PC-3 (cell line): ENCODE measurements around the gene IQSEC1. TPM values are rescaled to one million over a fixed set of nuclear protein-coding genes. Genes with fewer than 3 reads are reported as not detected.

Source experiments
- ATAC-seq: fragments of 200-7000 bp; cut with Tn5 transposase; 2 replicates; pipeline ENCODE4 v1.9.1; 2020; ENCODE audit warnings: mild to moderate bottlenecking, moderate library complexity
- BruUV-seq: library from RNA; stranded (reverse); fragments of 400-500 nt; replicated peaks from 2 replicates; lab custom pipeline; 2021; lab: Mats Ljungman, UMichigan
- CTCF ChIA-PET: fragments of 300-600 bp; sonication (Branson Sonifier 250); formaldehyde crosslinking; loops from one replicate; lab custom pipeline; 2022; ENCODE audit warnings: antibody characterized with exemption; lab: Charles Lee
- POLR2A ChIA-PET: fragments of 300-600 bp; sonication (Branson Sonifier 250); formaldehyde crosslinking; loops from one replicate; lab custom pipeline; 2022; ENCODE audit warnings: antibody characterized with exemption; ENCODE audit not compliant: unreplicated experiment; lab: Charles Lee
- DNase-seq: peaks from one replicate; pipeline ENCODE4 v3.0.0-alpha.2; 2015
- H2AFZ ChIP-seq: fragments of 300-600 bp; sonication (generic); 2 replicates; pipeline ENCODE4 v1.6.0; 2016; ENCODE audit warnings: antibody characterized with exemption, low read length
- H3F3A ChIP-seq: fragments of 300-600 bp; sonication (generic); one replicate; pipeline ENCODE4 v1.6.0; 2017; ENCODE audit warnings: antibody characterized with exemption, low read length, control low read depth, mild to moderate bottlenecking; ENCODE audit not compliant: unreplicated experiment
- H3K27ac ChIP-seq: fragments of 300-600 bp; sonication (generic); 2 replicates; pipeline ENCODE4 v1.5.1; 2016; ENCODE audit warnings: mild to moderate bottlenecking, low read length
- H3K27me3 ChIP-seq: fragments of 300-600 bp; sonication (generic); 2 replicates; pipeline ENCODE4 v1.6.1; 2016; ENCODE audit warnings: low read length, mixed read lengths
- H3K36me3 ChIP-seq: fragments of 300-600 bp; sonication (generic); 2 replicates; pipeline ENCODE4 v1.6.1; 2016; ENCODE audit warnings: low read depth, mixed run types, low read length, mixed read lengths
- H3K4me1 ChIP-seq: fragments of 300-600 bp; sonication (generic); 2 replicates; pipeline ENCODE4 v1.5.1; 2016; ENCODE audit warnings: low read length; ENCODE audit not compliant: insufficient read depth
- H3K4me2 ChIP-seq: fragments of 300-600 bp; sonication (generic); 2 replicates; pipeline ENCODE4 v1.6.0; 2016; ENCODE audit warnings: low read length
- H3K4me3 ChIP-seq: fragments of 300-600 bp; sonication (generic); 2 replicates; pipeline ENCODE4 v1.5.1; 2016; ENCODE audit warnings: mild to moderate bottlenecking, low read length, mixed read lengths
- H3K79me2 ChIP-seq: fragments of 300-600 bp; sonication (generic); 2 replicates; pipeline ENCODE4 v1.6.1; 2017; ENCODE audit warnings: low read length, mixed read lengths
- H3K9ac ChIP-seq: fragments of 300-600 bp; sonication (generic); 2 replicates; pipeline ENCODE4 v1.6.0; 2016; ENCODE audit warnings: mild to moderate bottlenecking, low read length
- H3K9me2 ChIP-seq: fragments of 300-600 bp; sonication (generic); replicated peaks from 2 replicates; pipeline ENCODE4 v1.6.1; 2016; ENCODE audit warnings: mixed run types, low read length, mixed read lengths
- H3K9me3 ChIP-seq: fragments of 300-600 bp; sonication (generic); 2 replicates; pipeline ENCODE4 v1.6.1; 2016; ENCODE audit warnings: low read length, mixed read lengths
- H4K20me1 ChIP-seq: fragments of 300-600 bp; sonication (generic); 2 replicates; pipeline ENCODE4 v1.6.1; 2016; ENCODE audit warnings: low read length, mixed read lengths
- CTCF ChIP-seq: fragments of 300-600 bp; sonication (generic); conservative IDR thresholded peaks from 2 replicates; pipeline ENCODE4 v1.5.1; 2017; ENCODE audit warnings: antibody characterized with exemption, low read depth, mild to moderate bottlenecking, low read length
- EZH2 ChIP-seq: fragments of 300-600 bp; sonication (generic); IDR thresholded peaks from one replicate; pipeline ENCODE4 v1.6.1; 2017; ENCODE audit warnings: antibody characterized with exemption, mild to moderate bottlenecking, low read length; ENCODE audit not compliant: unreplicated experiment
- EZH2phosphoT487 ChIP-seq: fragments of 300-600 bp; sonication (generic); IDR thresholded peaks from 2 replicates; pipeline ENCODE4 v1.6.1; 2018; ENCODE audit warnings: mild to moderate bottlenecking, antibody characterized with exemption, low read length, borderline replicate concordance
- intact Hi-C: fragments of 100-400 bp; cut with micrococcal nuclease; formaldehyde crosslinking; loops from 2 replicates; pipeline ENCODE4 v1.9.0; 2023
- total RNA-seq: library from RNA; depleted of rRNA; stranded (reverse); fragments of >200 nt; gene quantifications from 2 replicates; pipeline ENCODE4 v1.2.3, GENCODE V29; 2014

The IQSEC1 gene
- total RNA-seq, 1 experiment from 2014 or later, result 37.9 TPM

DNA sequence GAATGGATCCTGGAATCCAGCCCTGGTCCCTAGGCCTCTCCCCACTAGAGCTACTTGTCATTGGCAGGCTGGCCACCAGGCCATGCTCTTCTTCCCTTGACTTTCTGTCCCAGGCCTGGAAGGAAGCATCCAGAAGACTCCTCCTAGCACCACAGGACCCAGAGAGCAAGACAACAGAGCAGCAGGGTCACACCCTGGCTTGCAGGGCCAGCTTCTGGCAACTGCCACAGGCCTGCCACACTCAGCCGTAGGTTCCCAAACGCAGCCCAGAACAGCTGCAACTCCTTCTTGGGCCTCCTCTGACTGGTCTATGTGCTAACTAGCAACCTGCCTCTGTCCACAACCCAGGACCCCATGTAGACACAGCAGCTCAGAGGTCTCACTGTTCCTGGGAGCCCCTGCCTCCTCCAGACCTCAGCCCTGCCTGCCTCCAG, 195.1 kb downstream of the IQSEC1 start:
- Histone ChIP-seq H2AFZ (no peak overlapping the region), H3K9me2 (no peaks in the 10 kb centered on the region), H3K4me1 (no peaks in the 10 kb centered on the region), H3K36me3 (no peaks in the 10 kb centered on the region), H3F3A (no peaks in the 10 kb centered on the region), H3K9me3 (no peaks in the 10 kb centered on the region), H3K27me3 (no peaks in the 10 kb centered on the region), H3K4me2 (no peak overlapping the region), H4K20me1 (no peaks in the 10 kb centered on the region), H3K4me3 (no peak overlapping the region), H3K9ac (no peak overlapping the region), H3K27ac (no peak overlapping the region), H3K79me2 (no peaks in the 10 kb centered on the region)
- POLR2A ChIA-PET, result no interaction called here
- DNase-seq (no peak), ATAC-seq (no peak; the same call in 1 of the 2 replicates)
- no peak for TF ChIP-seq CTCF
- TF ChIP-seq EZH2, result no peak
- no peak for TF ChIP-seq EZH2phosphoT487
- CTCF ChIA-PET, result interaction anchor here (0.6 kb wide), 1 partner anchor 11 kb away, joined by 5 read pairs; no protein-coding TSS in a partner anchor
- intact Hi-C loops, result no loop called here
- no TSS peak for BruUV-seq

GRCh38 chr3:12877040-12877439, 196.2 kb downstream of the IQSEC1 start:
- POLR2A ChIA-PET, result no interaction called here
- H3K79me2 ChIP-seq, result no peaks in the 10 kb centered on the region

More at GRCh38 chr3:12877040-12877439, 196.2 kb downstream of the IQSEC1 start:
- Histone ChIP-seq H3K9me2 (no peaks in the 10 kb centered on the region), H3K4me1 (no peaks in the 10 kb centered on the region), H3K27ac (no peak overlapping the region), H3F3A (no peaks in the 10 kb centered on the region), H3K9ac (no peak overlapping the region), H3K4me2 (no peak overlapping the region), H3K9me3 (no peaks in the 10 kb centered on the region), H2AFZ (no peak overlapping the region), H4K20me1 (no peaks in the 10 kb centered on the region), H3K4me3 (no peak overlapping the region), H3K36me3 (no peaks in the 10 kb centered on the region), H3K27me3 (no peaks in the 10 kb centered on the region)
- CTCF ChIA-PET, result no interaction called here
- no peak for TF ChIP-seq EZH2
- TF ChIP-seq CTCF, result no peak
- TF ChIP-seq EZH2phosphoT487, result no peak
- ATAC-seq (no peak), DNase-seq (no peak)
- no TSS peak for BruUV-seq
- intact Hi-C loops, result no loop called here
